ENCODE measurements around the gene RTN4RL1. TPM values are rescaled to one million over a fixed set of nuclear protein-coding genes. Genes with fewer than 3 reads are reported as not detected.
A peak's percentile ranks its signal among the peaks of the same experiment; 100 is the strongest.

Gene RTN4RL1
- total and polyA plus RNA-seq, 2 of the 13 experiments (the other 11 are each of a cell fraction or from before 2014, with no cell fraction given) = 0.01 TPM; not detected in 1

DNA sequence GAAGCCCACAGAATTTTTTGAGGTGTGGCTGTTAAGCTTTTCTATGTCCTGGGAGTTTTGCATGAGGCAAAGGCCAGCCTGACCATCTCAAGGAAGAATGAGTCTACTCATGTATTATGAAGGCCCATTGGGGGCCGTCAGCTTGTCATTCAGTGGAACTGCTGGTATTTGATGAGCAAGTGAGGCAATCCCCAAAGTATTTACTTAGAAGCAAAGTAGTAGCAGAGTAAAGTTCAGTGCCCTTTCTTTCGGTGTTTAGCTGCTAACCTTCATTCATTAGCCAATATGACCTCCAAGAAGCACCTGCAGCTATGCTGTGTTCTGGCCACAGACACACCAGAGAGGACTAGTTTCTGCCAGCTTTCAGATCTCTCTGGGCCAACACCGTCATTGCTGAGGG lies 115.1 kb downstream of the RTN4RL1 start (continued):
- TF ChIP-seq, protein P1, sequence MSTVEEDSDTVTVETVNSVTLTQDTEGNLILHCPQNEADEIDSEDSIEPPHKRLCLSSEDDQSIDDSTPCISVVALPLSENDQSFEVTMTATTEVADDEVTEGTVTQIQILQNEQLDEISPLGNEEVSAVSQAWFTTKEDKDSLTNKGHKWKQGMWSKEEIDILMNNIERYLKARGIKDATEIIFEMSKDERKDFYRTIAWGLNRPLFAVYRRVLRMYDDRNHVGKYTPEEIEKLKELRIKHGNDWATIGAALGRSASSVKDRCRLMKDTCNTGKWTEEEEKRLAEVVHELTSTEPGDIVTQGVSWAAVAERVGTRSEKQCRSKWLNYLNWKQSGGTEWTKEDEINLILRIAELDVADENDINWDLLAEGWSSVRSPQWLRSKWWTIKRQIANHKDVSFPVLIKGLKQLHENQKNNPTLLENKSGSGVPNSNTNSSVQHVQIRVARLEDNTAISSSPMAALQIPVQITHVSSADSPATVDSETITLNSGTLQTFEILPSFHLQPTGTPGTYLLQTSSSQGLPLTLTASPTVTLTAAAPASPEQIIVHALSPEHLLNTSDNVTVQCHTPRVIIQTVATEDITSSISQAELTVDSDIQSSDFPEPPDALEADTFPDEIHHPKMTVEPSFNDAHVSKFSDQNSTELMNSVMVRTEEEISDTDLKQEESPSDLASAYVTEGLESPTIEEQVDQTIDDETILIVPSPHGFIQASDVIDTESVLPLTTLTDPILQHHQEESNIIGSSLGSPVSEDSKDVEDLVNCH (CRISPR knock-in tag; IDR thresholded peaks at IDR 0.05) = no peak
- TF ChIP-seq PAWR (CRISPR knock-in tag; IDR thresholded peaks at IDR 0.05; ENCODE audit: borderline replicate concordance) = no peak
- no peak for TF ChIP-seq ZNF569 (CRISPR knock-in tag; IDR thresholded peaks at IDR 0.05; ENCODE audit: borderline replicate concordance)
- TF ChIP-seq MED8 (CRISPR knock-in tag; IDR thresholded peaks at IDR 0.05; ENCODE audit: insufficient replicate concordance) = no peak
- no peak for TF ChIP-seq RFXAP (CRISPR knock-in tag; IDR thresholded peaks at IDR 0.05; ENCODE audit: borderline replicate concordance)
- no peak for TF ChIP-seq SSRP1 (CRISPR knock-in tag; IDR thresholded peaks at IDR 0.05)
- TF ChIP-seq RCOR2 (CRISPR knock-in tag; IDR thresholded peaks at IDR 0.05) = peak; percentile 62; the same call in 1 of the 2 replicates
- TF ChIP-seq, protein P2, sequence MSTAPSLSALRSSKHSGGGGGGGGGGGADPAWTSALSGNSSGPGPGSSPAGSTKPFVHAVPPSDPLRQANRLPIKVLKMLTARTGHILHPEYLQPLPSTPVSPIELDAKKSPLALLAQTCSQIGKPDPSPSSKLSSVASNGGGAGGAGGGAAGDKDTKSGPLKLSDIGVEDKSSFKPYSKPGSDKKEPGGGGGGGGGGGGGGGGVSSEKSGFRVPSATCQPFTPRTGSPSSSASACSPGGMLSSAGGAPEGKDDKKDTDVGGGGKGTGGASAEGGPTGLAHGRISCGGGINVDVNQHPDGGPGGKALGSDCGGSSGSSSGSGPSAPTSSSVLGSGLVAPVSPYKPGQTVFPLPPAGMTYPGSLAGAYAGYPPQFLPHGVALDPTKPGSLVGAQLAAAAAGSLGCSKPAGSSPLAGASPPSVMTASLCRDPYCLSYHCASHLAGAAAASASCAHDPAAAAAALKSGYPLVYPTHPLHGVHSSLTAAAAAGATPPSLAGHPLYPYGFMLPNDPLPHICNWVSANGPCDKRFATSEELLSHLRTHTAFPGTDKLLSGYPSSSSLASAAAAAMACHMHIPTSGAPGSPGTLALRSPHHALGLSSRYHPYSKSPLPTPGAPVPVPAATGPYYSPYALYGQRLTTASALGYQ (CRISPR knock-in tag; IDR thresholded peaks at IDR 0.05) = peak; percentile 63; the same call in 1 of the 2 replicates
- TF ChIP-seq, protein P3, sequence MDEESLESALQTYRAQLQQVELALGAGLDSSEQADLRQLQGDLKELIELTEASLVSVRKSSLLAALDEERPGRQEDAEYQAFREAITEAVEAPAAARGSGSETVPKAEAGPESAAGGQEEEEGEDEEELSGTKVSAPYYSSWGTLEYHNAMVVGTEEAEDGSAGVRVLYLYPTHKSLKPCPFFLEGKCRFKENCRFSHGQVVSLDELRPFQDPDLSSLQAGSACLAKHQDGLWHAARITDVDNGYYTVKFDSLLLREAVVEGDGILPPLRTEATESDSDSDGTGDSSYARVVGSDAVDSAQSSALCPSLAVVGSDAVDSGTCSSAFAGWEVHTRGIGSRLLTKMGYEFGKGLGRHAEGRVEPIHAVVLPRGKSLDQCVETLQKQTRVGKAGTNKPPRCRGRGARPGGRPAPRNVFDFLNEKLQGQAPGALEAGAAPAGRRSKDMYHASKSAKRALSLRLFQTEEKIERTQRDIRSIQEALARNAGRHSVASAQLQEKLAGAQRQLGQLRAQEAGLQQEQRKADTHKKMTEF (CRISPR knock-in tag; IDR thresholded peaks at IDR 0.05) = no peak
- TF ChIP-seq, protein P4, sequence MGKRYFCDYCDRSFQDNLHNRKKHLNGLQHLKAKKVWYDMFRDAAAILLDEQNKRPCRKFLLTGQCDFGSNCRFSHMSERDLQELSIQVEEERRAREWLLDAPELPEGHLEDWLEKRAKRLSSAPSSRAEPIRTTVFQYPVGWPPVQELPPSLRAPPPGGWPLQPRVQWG (CRISPR knock-in tag; IDR thresholded peaks at IDR 0.05; ENCODE audit: borderline replicate concordance, low read depth) = no peak
- TF ChIP-seq HMG20A (CRISPR knock-in tag; IDR thresholded peaks at IDR 0.05; ENCODE audit: borderline replicate concordance) = peak; percentile 58; the same call in 1 of the 2 replicates
- TF ChIP-seq THYN1 (CRISPR knock-in tag; IDR thresholded peaks at IDR 0.05; ENCODE audit: borderline replicate concordance, low read depth) = no peak
- no peak for TF ChIP-seq CBFB (CRISPR knock-in tag; IDR thresholded peaks at IDR 0.05)
- TF ChIP-seq GATAD2A (CRISPR knock-in tag; IDR thresholded peaks at IDR 0.05) = peak; percentile 78
- TF ChIP-seq EED (CRISPR knock-in tag; IDR thresholded peaks at IDR 0.05) = no peak
- TF ChIP-seq ZKSCAN1 (IDR thresholded peaks at IDR 0.05; ENCODE audit: low read length) = no peak
- TF ChIP-seq GATA4 (IDR thresholded peaks at IDR 0.05; ENCODE audit: borderline replicate concordance, low read depth) = no peak
- TF ChIP-seq, protein P5, sequence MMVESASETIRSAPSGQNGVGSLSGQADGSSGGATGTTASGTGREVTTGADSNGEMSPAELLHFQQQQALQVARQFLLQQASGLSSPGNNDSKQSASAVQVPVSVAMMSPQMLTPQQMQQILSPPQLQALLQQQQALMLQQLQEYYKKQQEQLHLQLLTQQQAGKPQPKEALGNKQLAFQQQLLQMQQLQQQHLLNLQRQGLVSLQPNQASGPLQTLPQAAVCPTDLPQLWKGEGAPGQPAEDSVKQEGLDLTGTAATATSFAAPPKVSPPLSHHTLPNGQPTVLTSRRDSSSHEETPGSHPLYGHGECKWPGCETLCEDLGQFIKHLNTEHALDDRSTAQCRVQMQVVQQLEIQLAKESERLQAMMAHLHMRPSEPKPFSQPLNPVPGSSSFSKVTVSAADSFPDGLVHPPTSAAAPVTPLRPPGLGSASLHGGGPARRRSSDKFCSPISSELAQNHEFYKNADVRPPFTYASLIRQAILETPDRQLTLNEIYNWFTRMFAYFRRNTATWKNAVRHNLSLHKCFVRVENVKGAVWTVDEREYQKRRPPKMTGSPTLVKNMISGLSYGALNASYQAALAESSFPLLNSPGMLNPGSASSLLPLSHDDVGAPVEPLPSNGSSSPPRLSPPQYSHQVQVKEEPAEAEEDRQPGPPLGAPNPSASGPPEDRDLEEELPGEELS (CRISPR knock-in tag; IDR thresholded peaks at IDR 0.05) = peak; percentile 56; the same call in 1 of the 2 replicates
- peak; percentile 76 for TF ChIP-seq TEAD3 (CRISPR knock-in tag; optimal IDR thresholded peaks at IDR 0.05; ENCODE audit: borderline replicate concordance)
- no peak for TF ChIP-seq ZKSCAN5 (CRISPR knock-in tag; IDR thresholded peaks at IDR 0.05)
- TF ChIP-seq, protein P6, sequence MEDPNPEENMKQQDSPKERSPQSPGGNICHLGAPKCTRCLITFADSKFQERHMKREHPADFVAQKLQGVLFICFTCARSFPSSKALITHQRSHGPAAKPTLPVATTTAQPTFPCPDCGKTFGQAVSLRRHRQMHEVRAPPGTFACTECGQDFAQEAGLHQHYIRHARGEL (CRISPR knock-in tag; IDR thresholded peaks at IDR 0.05) = no peak
- TF ChIP-seq FOXA3 (CRISPR knock-in tag; IDR thresholded peaks at IDR 0.05) = peak; percentile 83
- no peak for TF ChIP-seq FOXO1 (CRISPR knock-in tag; IDR thresholded peaks at IDR 0.05)
- TF ChIP-seq ZNF619 (CRISPR knock-in tag; IDR thresholded peaks at IDR 0.05) = no peak
- TF ChIP-seq ZNF136 (CRISPR knock-in tag; IDR thresholded peaks at IDR 0.05; ENCODE audit: low read depth) = no peak

Data from HepG2 (cell line).